Activated CD4-positive, alpha-beta T cell treated with anti-CD3 and anti-CD28 coated beads, Interleukin-2, Interleukin-6, amounts not matched to agents 100 ng/mL and 50 ng/mL, durations not matched to agents 16 hours and 8 hours (primary cell): Measurements from ENCODE around the gene IGF2BP2.
"Not testable (repeated sequence)": the region's sequence is repeated elsewhere in the genome, so short reads cannot be mapped to it uniquely, and the experiment has no call there.

Source experiments
- DNase-seq: peaks from one replicate; pipeline ENCODE4 v3.0.0-alpha.2; 2020

The IGF2BP2 gene

GRCh38 chr3:185831990-185832389 lies 7.1 kb upstream of the IGF2BP2 start:
- DNase-seq = no peak

GRCh38 chr3:185831195-185831594 lies 6.4 kb upstream of the IGF2BP2 start:
- no peak for DNase-seq

GRCh38 chr3:185830018-185830797 lies 5.4 kb upstream of the IGF2BP2 start:
- no peak for DNase-seq

- DNase-seq = no peak
Measured at GRCh38 chr3:185828755-185829154, 3.9 kb upstream of the IGF2BP2 start.

- no peak for DNase-seq
Measured at GRCh38 chr3:185827595-185828344, 2.9 kb upstream of the IGF2BP2 start.

GRCh38 chr3:185825639-185826481 lies 1.0 kb upstream of the IGF2BP2 start:
- peak; percentile 48 for DNase-seq

- DNase-seq = no peak
Measured at GRCh38 chr3:185824051-185825005, 514 bp downstream of the IGF2BP2 start.

GRCh38 chr3:185823078-185824044 lies 1.5 kb downstream of the IGF2BP2 start:
- DNase-seq = peak; percentile 5

- DNase-seq = no peak
Measured at GRCh38 chr3:185822221-185823000, 2.4 kb downstream of the IGF2BP2 start.

- DNase-seq = no peak
Measured at GRCh38 chr3:185820973-185821758, 3.7 kb downstream of the IGF2BP2 start.

GRCh38 chr3:185818267-185818875 lies 6.5 kb downstream of the IGF2BP2 start:
- DNase-seq = no peak

- no peak for DNase-seq
Measured at GRCh38 chr3:185815391-185816282, 9.2 kb downstream of the IGF2BP2 start.

- DNase-seq = no peak
Measured at GRCh38 chr3:185813691-185814215, 11.1 kb downstream of the IGF2BP2 start.

- DNase-seq = no peak
Measured at GRCh38 chr3:185813205-185813604, 11.6 kb downstream of the IGF2BP2 start.

GRCh38 chr3:185807445-185808068 lies 17.3 kb downstream of the IGF2BP2 start:
- DNase-seq = peak; percentile 10

- DNase-seq = not testable (repeated sequence)
Measured at GRCh38 chr3:185798831-185799110, 26.1 kb downstream of the IGF2BP2 start.
